ENCODE results near the gene LRP1B. TPM values are rescaled to one million over a fixed set of nuclear protein-coding genes. Genes with fewer than 3 reads are reported as not detected.
"Not testable (repeated sequence)": the region's sequence is repeated elsewhere in the genome, so short reads cannot be mapped to it uniquely, and the experiment has no call there.

LRP1B gene
- polyA plus RNA-seq, 1 donor: 1.1 TPM

- DNase-seq: no peak
These were observed 26.6 kb downstream of the LRP1B start for GRCh38 chr2:142104134-142104758.

- DNase-seq: no peak
These were observed 29.8 kb downstream of the LRP1B start for GRCh38 chr2:142100970-142101369.

GRCh38 chr2:142100139-142100873 lies 30.5 kb downstream of the LRP1B start:
- no peak for DNase-seq

- DNase-seq: no peak
These were observed 33.1 kb downstream of the LRP1B start for GRCh38 chr2:142097711-142098110.

- no peak for DNase-seq
These were observed 35.2 kb downstream of the LRP1B start for GRCh38 chr2:142095647-142096046.

GRCh38 chr2:142094233-142094632 lies 36.6 kb downstream of the LRP1B start:
- no peak for DNase-seq

GRCh38 chr2:142088058-142088568 lies 42.7 kb downstream of the LRP1B start:
- no peak for DNase-seq

- DNase-seq: not testable (repeated sequence)
These were observed 43.2 kb downstream of the LRP1B start for GRCh38 chr2:142087585-142087984.

- DNase-seq: no peak
These were observed 48.4 kb downstream of the LRP1B start for GRCh38 chr2:142082368-142082767.

GRCh38 chr2:142076317-142076716 lies 54.5 kb downstream of the LRP1B start:
- DNase-seq: peak; percentile 10

GRCh38 chr2:142075826-142076225 lies 55.0 kb downstream of the LRP1B start:
- peak; percentile 7 for DNase-seq

- DNase-seq: no peak
These were observed 61.4 kb downstream of the LRP1B start for GRCh38 chr2:142069251-142069888.

- DNase-seq: no peak
These were observed 65.1 kb downstream of the LRP1B start for GRCh38 chr2:142065700-142066099.

GRCh38 chr2:142065156-142065555 lies 65.7 kb downstream of the LRP1B start:
- no peak for DNase-seq

GRCh38 chr2:142061733-142062132 lies 69.1 kb downstream of the LRP1B start:
- DNase-seq: no peak

- no peak for DNase-seq
These were observed 72.7 kb downstream of the LRP1B start for GRCh38 chr2:142058149-142058548.

- DNase-seq: no peak
These were observed 74.0 kb downstream of the LRP1B start for GRCh38 chr2:142056784-142057183.

- no peak for DNase-seq
These were observed 78.5 kb downstream of the LRP1B start for GRCh38 chr2:142052220-142052863.

GRCh38 chr2:142048581-142048980 lies 82.2 kb downstream of the LRP1B start:
- DNase-seq: no peak

GRCh38 chr2:142045641-142046040 lies 85.2 kb downstream of the LRP1B start:
- no peak for DNase-seq

- no peak for DNase-seq
These were observed 86.6 kb downstream of the LRP1B start for GRCh38 chr2:142044197-142044596.

- DNase-seq: no peak
These were observed 88.1 kb downstream of the LRP1B start for GRCh38 chr2:142042536-142043199.
